ENCODE results near the gene ESR2.
A peak's percentile ranks its signal among the peaks of the same experiment; 100 is the strongest.

The ESR2 gene

DNA sequence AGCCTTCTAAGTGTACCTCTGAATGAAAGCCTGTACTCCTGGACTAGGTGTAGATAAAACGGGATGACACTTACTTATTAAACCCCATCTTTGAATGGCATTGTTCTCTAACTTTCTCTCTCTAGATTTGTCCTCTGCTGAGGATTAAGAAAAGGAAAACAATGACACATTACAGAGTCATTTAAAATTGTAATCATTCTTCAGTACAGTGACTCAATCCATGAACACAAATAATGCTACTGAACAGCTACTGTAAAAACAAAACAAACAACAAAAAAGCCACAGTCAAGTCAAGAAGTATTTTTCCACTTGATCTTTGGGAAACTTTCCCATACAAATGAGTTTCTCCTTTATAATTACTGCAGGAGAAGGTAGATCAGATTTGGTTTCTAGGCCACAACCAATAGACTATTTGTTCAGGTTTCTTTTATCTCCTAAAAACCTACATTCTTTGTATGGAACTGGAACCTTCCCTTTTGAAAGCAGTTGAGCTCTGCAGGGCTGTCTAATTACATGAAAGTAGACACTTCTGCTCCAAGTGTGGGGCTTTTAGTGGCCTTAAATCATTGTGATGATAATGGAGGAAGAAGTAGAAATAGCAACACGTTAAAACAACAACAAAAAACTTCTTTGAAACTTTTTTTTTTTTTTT lies 219.1 kb downstream of the ESR2 start:
- TF ChIP-seq, protein P1, sequence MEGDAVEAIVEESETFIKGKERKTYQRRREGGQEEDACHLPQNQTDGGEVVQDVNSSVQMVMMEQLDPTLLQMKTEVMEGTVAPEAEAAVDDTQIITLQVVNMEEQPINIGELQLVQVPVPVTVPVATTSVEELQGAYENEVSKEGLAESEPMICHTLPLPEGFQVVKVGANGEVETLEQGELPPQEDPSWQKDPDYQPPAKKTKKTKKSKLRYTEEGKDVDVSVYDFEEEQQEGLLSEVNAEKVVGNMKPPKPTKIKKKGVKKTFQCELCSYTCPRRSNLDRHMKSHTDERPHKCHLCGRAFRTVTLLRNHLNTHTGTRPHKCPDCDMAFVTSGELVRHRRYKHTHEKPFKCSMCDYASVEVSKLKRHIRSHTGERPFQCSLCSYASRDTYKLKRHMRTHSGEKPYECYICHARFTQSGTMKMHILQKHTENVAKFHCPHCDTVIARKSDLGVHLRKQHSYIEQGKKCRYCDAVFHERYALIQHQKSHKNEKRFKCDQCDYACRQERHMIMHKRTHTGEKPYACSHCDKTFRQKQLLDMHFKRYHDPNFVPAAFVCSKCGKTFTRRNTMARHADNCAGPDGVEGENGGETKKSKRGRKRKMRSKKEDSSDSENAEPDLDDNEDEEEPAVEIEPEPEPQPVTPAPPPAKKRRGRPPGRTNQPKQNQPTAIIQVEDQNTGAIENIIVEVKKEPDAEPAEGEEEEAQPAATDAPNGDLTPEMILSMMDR (conservative IDR thresholded peaks at IDR 0.05), result no peak
- H3K27ac ChIP-seq, result no peak overlapping the region

DNA sequence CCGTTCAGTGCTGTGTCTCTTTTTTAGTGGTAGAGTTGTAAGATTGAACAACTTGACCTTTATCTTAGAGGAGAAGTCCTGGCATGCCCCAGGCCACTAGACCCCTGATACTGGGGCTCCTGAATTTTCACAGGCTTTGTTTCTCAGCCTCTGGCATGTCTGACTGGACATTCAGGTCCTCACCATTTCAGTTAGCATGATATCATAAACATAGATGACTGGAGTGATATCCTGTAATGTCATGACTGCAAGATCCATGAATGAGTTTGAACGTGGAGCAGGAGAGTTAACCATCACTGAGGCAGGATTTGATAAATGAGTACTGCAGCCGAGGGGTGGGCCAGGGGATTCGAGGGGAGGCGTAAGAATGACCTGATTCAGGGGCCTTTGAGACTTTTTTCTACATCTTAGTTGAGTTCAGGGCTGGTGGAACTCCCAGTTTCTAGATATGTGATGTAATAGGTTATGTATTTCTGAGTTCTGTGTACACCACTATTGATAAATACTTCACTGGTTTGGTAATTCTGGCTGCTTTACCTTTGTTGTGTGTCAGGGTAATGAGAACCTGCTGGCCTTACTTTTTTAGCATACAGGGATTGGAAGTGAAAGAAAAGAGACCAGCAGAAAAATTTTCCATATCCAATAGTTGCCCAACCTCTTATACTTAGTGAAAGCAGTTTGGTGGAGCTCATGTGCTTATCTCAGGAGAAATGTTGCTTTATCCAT lies 224.4 kb downstream of the ESR2 start:
- no peak overlapping the region for H3K27ac ChIP-seq
- TF ChIP-seq, protein P1 (conservative IDR thresholded peaks at IDR 0.05), result no peak

DNA sequence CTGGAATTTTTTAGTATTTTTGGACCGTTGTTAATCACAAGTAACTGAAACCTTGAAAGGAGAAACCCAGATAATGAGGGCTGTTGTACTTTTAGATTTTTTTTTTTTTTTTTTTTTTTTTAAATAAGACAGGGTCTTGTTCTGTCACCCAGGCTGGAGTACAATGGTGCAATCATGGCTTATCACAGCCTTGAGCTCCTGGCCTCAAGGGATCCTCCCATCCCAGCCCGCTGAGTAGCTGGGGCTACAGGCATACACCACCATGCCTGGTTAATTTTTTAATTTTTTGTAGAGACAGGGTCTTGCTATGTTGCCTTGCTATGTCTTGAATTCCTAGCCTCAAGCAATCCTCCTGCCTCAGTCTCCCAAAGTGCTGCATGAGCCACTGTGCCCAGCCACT lies 229.7 kb downstream of the ESR2 start:
- H3K27ac ChIP-seq, result no peak overlapping the region
- TF ChIP-seq, protein P1 (conservative IDR thresholded peaks at IDR 0.05), result no peak

DNA sequence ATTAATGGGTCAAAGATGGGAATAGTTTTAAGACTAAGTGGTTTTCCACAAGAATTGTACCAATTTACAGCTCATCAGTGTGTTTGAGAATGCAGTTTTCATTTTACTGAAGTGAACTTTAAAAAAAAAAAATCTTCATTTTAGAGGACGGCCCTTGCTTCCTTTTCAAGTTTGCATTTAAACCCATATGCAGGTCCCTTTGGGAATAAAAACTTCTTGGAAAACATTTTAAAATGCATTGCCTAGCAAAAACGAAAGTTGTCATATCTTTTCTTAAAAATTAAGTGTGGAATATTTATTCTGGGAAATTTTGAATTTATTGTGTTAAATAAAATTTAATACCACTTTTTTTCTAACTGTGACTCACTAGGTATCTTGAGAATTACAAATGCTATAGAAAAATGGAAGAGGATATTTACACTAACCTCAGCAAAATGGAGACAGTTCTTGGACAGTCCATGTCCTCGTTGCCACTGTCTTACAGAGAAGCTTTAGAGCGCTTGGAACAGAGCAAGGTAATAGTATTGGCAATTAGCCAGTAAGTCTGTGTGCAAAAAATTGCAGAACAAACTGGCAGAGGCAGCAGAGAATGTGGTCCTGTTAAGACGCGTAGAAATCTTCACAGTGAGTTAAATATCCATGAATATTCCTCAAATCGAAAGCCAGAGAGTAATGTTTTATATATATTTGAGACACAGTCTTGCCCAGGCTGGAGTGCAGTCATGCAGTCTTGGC lies 231.6 kb downstream of the ESR2 start:
- TF ChIP-seq, protein P1 (conservative IDR thresholded peaks at IDR 0.05), result no peak
- H3K27ac ChIP-seq, result no peak overlapping the region

DNA sequence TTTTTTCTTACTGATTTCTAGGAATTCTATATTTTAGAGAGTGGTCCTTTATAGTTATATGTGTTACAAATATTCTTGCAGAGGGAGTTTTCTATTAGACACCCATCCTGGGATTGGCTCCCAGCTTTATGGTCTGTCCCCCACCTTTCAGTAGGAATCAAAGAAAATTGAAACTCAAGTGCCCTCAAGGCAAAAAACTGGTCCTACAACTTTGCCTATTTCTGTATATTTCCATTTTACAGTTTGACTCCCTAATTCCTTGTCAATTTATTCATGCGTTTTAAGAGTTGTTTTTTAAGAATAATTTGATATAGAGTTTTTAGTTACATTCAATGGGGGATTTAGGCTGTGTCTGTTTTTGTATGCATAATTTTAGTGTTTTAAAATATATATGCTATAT lies 232.5 kb downstream of the ESR2 start:
- H3K27ac ChIP-seq, result no peak overlapping the region
- TF ChIP-seq, protein P1 (conservative IDR thresholded peaks at IDR 0.05), result no peak

DNA sequence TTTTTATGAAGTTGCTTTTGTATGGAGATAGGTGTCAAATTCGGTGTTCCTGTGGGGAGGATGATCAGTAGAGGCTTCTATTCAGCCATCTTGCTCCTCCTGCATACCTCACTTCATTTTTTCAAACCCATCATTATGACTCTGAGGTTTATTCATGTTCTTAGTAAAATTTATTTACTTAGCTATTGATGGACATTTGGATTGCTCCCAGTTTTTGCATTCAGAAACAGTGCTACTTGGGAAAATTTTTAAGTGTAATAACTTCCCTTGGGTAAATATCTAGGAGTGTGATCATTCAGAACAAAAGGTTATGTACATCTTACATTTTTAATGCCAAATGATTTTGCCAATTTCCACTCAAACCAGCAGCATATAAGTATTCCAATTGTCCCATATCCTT lies 233.1 kb downstream of the ESR2 start:
- TF ChIP-seq, protein P1 (conservative IDR thresholded peaks at IDR 0.05), result no peak
- no peak overlapping the region for H3K27ac ChIP-seq

DNA sequence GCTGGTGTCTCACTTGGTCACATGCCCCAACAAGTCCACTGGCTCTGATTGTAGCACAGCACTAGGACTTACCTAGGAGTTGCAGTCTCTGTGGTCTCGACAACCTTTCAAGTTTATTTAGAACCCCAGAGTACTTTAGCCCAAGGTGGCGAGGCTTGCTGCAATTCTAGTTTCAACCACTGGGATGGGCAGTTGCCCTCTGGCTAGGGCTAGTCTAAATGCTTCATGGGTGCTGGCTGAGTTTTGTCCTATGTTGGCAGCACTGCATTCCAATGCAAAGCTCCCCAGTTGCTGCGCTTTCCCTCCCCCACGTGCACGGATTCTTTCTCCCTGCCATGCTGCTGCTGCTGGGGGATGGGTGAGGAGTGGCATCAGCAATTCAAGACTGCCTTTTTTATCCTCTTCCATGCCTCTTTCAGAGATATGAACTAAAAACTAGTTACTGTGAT lies 233.5 kb downstream of the ESR2 start:
- TF ChIP-seq, protein P1 (conservative IDR thresholded peaks at IDR 0.05), result peak; percentile 37; the same call in 1 of the 2 replicates
- H3K27ac ChIP-seq, result no peak overlapping the region
